MM.1S (cell line): ENCODE data around the gene ZBTB43.

Experiments
- EZH2 ChIP-seq: fragments of 300-600 bp; sonication (generic); optimal IDR thresholded peaks from 2 replicates; pipeline ENCODE3; 2017; ENCODE audit warnings: low read depth, mild to moderate bottlenecking, antibody characterized with exemption, low read length, mixed read lengths
- EZH2phosphoT487 ChIP-seq: fragments of 300-600 bp; sonication (generic); IDR thresholded peaks from 2 replicates; pipeline ENCODE4 v1.6.1; 2018; ENCODE audit warnings: antibody characterized with exemption, low read length
- TF ChIP-seq, protein P1 (sequence below): fragments of 300-600 bp; sonication (generic); IDR thresholded peaks from 2 replicates; pipeline ENCODE4 v1.5.1; 2016; ENCODE audit warnings: antibody characterized with exemption, low read length, mixed read lengths

DNA sequence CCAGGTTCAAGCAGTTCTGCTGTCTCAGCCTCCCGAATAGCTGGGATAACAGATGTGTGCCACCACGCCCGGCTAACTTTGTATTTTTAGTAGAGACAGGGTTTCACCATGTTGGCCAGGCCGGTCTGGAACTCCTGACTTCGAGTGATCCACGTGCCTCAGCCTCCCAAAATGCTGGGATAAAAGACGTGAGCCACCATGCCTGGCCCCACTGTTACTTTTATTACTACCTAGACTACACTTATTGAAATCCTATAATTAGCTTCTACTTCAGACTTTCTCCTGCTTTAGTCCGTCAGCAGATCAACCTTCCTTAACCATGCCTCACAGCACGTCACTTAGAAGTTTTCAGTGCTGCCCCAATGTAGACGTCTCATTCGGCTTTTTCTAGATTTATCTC is 8.2 kb downstream of the ZBTB43 start:
- TF ChIP-seq, protein P1, sequence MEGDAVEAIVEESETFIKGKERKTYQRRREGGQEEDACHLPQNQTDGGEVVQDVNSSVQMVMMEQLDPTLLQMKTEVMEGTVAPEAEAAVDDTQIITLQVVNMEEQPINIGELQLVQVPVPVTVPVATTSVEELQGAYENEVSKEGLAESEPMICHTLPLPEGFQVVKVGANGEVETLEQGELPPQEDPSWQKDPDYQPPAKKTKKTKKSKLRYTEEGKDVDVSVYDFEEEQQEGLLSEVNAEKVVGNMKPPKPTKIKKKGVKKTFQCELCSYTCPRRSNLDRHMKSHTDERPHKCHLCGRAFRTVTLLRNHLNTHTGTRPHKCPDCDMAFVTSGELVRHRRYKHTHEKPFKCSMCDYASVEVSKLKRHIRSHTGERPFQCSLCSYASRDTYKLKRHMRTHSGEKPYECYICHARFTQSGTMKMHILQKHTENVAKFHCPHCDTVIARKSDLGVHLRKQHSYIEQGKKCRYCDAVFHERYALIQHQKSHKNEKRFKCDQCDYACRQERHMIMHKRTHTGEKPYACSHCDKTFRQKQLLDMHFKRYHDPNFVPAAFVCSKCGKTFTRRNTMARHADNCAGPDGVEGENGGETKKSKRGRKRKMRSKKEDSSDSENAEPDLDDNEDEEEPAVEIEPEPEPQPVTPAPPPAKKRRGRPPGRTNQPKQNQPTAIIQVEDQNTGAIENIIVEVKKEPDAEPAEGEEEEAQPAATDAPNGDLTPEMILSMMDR = no peak
- TF ChIP-seq EZH2 (no peak), EZH2phosphoT487 (no peak)
